Middle frontal gyrus (tissue), 1 donor: ENCODE data around the gene TRNP1.
"Not testable (repeated sequence)": the region's sequence is repeated elsewhere in the genome, so short reads cannot be mapped to it uniquely, and the experiment has no call there.

ENCODE experiments used
- DNase-seq: peaks from one replicate; pipeline ENCODE4 v3.0.0-alpha.2; 2015; ENCODE audit warnings: low spot score; ENCODE audit errors: extremely low spot score

TRNP1 gene

GRCh38 chr1:26972390-26972789, 21.1 kb upstream of the TRNP1 start:
- DNase-seq: no peak

GRCh38 chr1:26972821-26973220, 20.7 kb upstream of the TRNP1 start:
- DNase-seq: no peak

- no peak for DNase-seq
These were observed 16.6 kb upstream of the TRNP1 start for GRCh38 chr1:26976621-26977510.

DNA sequence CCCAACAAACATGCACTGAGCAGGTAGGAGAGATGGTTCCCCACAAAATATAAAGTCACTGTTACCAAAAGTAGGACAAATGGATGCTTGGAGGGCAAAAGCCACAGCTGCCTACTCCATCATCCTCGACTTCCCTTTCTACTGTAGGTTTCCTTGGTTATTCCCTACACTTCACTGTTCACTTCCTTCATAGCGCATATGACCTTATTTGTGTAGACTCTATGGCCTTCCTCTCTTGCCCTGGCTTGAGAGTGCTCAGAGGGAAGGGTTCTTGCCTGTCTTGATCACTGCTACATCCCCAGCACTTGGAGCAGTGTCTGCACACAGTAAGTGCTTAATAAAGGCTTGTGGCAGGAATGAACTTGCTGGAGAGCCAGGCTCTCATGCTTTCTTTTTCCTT, 14.6 kb upstream of the TRNP1 start:
- DNase-seq: no peak

GRCh38 chr1:26981146-26981846, 12.2 kb upstream of the TRNP1 start:
- no peak for DNase-seq

- no peak for DNase-seq
These were observed 9.6 kb upstream of the TRNP1 start for GRCh38 chr1:26983863-26984262.

GRCh38 chr1:26984291-26984690, 9.2 kb upstream of the TRNP1 start:
- DNase-seq: no peak

- DNase-seq: no peak
These were observed 6.8 kb upstream of the TRNP1 start for GRCh38 chr1:26986658-26987057.

- not testable (repeated sequence) for DNase-seq
These were observed 3.9 kb upstream of the TRNP1 start for GRCh38 chr1:26989403-26990109.

DNA sequence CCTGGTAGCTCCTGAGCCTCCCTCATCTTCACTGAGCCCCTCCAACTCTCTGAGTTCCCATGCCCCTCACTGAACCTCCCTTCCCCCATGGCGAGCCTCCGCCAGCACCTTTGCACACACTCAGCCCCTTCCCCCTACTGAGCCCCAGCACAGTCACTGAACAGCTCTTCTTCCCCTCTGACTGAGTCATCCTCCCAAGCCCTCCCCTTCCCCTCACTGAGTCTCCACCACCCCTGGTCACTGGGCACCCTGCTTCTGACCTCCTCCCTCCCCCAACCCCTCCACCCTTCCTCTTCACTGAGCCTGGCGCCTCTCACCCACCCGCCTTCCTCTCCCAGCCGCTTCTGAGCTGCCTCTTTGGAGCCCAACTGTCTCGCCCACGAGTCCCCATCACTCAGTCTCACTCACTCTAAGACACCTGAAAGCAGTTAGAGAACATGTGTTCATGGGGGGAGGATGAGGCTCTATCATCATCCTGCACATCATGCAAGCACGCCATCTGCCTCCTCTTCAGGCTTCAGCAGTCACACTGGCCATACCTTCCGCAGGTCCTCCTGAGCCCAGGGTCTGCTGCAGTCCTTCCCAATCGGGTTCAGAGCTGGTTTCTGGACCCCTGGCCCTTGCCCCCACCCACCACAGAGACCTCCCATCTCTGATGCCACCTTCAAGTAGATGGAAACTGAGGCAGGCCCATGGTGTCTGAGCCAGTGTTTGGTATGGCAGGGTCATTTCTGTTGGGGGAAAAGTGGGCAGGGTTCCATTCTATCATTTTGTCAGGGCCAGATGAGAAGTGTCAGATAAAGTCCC, 2.0 kb upstream of the TRNP1 start:
- no peak for DNase-seq

GRCh38 chr1:26994020-26994786, 711 bp downstream of the TRNP1 start:
- DNase-seq: no peak

DNA sequence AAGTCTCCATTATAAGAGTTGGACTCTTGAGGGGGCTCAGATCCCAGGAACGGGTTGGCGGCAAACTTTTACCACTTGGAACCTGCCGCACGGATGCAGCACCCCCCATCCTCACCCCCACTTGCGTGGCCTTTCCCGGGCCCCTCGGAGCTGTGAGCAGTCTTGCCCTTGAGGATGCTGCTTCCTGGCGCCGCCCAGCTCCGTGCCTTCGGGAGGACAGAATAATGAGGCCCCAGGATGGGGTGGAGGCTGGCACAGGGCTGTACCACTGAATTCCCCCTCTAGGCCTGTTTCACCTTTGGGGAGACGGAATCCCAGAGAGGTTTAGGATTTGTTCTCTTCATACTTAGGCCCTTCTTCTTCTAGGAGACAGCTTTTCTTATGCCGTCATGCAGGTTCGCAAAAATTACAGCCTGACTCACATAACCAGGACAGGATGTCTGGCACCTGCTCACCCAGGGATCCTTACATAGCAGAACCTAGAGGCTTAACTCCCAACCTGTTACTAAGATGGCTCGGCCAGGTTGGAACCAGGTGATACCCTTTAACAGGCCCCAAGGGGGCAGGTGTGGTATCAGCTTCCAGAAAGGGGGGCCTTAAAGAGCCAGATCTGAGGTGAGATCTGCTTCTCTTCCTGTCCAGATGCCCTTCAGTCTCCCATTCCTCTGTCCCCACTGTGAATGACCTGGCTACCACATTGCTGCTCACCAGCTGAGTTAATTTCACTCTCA, 1.5 kb downstream of the TRNP1 start:
- no peak for DNase-seq

DNA sequence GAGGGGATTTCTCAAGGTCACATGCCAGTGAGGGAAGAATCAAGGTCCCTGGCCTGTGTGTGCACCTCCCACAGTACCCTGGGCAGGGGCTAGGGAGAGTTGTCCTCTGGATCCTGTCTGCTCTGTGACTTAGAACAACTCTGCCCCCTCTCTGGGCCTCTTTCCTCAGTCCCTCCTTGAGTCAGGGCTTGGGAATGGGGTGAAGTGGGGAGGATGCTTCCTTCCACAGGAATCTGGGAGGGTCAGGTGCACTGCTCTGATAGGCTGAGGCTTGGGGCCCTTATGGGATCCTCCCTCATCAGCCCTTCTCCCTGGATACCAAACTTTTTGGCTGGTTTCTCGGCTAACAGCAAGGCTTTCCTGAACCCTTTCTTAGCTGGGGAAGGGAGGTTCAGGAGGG, 2.5 kb downstream of the TRNP1 start:
- DNase-seq: no peak

DNA sequence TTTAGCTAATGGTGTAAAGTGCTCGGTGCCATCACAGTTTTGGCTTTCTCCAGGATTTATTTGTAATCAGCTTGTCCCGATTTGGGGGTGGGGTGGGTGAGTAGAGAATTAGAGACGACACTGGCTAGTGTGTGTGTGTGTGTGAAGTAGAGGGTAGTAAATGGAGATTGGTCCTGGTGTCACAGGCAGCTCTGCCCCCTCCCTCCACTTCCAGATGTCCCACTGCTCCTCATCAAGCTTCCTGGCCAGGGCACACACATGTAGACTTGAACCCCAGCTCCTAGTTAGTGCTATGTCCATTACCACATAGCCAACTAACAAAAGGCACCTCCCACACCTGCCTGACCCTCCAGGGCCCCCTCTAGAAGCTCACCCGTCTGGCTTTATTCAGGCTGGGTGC, 3.2 kb downstream of the TRNP1 start:
- no peak for DNase-seq

- no peak for DNase-seq
These were observed 5.2 kb downstream of the TRNP1 start for GRCh38 chr1:26998429-26999300.

DNA sequence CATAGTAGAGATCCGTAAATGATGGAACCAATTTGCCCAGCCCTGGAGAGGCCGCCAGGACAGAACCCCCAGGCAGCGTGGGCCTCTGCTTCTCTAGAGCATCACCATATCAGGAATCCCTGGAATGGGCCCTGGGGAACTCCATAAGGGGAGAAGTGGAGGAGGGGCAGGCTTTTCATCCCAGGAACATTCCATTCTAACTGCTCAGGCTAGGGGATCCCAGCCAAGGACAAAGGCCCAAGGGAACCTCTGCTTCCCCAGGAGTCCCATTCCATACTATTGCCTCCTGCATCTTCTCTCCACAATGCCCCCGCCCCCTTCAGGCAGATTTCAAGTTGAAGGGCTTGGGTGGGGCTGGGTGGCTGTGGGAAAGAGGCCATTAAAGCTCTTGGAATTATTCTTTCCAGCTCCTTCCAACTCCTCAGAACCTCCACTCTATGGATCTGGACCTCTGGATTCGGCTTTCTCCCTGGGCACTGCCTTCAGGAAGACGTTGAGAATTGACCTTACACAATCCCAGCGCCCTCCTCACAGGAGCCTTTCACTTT, 6.0 kb downstream of the TRNP1 start:
- no peak for DNase-seq

DNA sequence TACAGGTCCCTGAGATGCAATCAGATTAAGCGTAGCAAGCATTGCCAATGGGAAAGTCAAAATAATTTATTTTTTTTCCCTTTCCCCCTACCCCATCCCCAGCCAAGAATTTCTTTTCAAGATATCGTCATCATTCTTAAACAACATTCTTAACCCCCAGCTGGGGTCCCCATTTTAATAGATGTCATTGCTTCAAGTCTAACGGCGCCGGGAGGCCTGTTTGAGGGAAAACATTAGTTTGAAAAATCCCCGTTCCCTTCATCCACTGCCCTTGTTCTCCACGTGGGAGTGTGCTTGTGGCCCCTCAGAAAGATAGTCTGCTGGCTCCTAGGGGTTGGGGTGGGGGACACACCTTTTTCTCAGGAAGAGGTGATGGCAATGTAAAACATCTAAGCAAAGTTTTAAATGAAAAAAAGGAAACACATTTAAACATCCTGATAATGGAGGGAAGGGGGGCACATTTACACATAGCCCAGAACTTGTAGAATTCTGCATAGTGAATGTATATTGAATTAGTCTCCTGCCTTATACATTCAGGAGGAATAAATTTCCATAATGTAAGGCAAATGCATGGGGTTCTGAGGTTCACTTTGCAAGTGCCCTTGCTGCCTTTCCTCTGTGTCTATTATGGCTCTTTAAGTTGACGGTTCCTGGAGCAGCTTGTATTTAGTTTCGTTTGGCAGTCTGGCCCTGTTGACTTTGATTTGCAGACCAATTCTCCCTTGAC, 6.8 kb downstream of the TRNP1 start:
- no peak for DNase-seq
